Measurements from ENCODE around the gene TNNI3K. TPM values are rescaled to one million over a fixed set of nuclear protein-coding genes. Genes with fewer than 3 reads are reported as not detected.

Gene TNNI3K
- total RNA-seq, 1 experiment from 2014 or later, result 0.49 TPM

DNA sequence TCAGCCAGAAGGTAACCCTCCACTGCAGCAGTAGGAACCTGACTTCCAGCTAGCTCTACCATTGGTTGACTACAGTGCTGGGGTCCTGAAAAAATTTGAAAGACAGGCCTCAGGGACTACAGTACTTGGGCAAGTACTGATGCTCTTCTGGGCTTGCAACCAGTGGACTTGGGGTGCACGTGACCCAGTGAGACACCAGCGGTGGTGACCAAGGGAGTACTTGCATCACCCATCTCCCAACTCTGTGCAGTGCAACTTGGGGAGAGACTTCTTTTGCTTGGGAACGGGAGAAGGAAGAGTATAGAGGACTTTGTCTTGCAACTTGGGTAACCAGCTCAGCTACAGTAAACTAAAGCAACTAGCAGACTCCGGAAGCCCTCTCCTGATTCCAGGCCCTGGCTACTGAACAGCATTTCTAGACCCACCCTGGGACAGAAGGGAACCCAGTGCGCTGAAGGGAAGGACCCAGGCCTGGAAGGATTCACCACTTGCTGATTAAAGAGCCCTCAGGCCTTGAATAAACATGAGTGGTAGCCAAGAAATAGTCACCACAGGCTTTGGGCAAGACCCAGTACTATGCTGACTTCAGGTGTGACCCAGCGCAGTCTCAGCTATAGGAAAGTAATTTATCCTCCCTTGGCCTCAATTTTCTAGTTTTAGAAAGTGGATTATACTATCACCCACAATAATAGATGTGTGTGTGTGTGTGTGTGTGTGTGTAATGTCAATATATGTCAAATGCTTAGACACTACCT lies 45.6 kb downstream of the TNNI3K start:
- Histone ChIP-seq H3K9ac (ENCODE audit: low read length) (no peak overlapping the region), H3K36me3 (ENCODE audit: control insufficient read depth in 1 of 2, insufficient read depth in 2 of 2, low read length in 2 of 2) (no peaks in the 10 kb centered on the region), H3K27me3 (ENCODE audit: insufficient read depth, low read length) (no peaks in the 10 kb centered on the region), H3K4me2 (ENCODE audit: low read length) (no peak overlapping the region), H3K4me3 (replicated peaks in 1 of 2; ENCODE audit: low read depth in 1 of 2, low read length in 2 of 2) (no peak overlapping the region), H2AFZ (ENCODE audit: low read depth, low read length, poor library complexity, severe bottlenecking) (no peak overlapping the region), H3K27ac (ENCODE audit: low read depth, low read length) (no peak overlapping the region), H3K9me2 (ENCODE audit: insufficient read depth) (no peaks in the 10 kb centered on the region), H3K79me2 (ENCODE audit: insufficient read depth, low read length) (no peaks in the 10 kb centered on the region), H4K20me1 (ENCODE audit: insufficient read depth) (no peaks in the 10 kb centered on the region), H3K4me1 (ENCODE audit: control insufficient read depth in 1 of 2, insufficient read depth in 2 of 2, low read length in 2 of 2) (no peaks in the 10 kb centered on the region), H3K9me3 (ENCODE audit: control insufficient read depth in 1 of 2, insufficient read depth in 1 of 2, low read depth in 1 of 2, low read length in 2 of 2) (no peaks in the 10 kb centered on the region)
- DNase-seq (ENCODE audit: low read depth, low spot score) (no peak), ATAC-seq (no peak)
- CTCF ChIA-PET, result no interaction called here
- POLR2A ChIA-PET, result no interaction called here
- TF ChIP-seq SP1 (IDR thresholded peaks at IDR 0.05; ENCODE audit: low read depth), result no peak
- TF ChIP-seq, protein P1, sequence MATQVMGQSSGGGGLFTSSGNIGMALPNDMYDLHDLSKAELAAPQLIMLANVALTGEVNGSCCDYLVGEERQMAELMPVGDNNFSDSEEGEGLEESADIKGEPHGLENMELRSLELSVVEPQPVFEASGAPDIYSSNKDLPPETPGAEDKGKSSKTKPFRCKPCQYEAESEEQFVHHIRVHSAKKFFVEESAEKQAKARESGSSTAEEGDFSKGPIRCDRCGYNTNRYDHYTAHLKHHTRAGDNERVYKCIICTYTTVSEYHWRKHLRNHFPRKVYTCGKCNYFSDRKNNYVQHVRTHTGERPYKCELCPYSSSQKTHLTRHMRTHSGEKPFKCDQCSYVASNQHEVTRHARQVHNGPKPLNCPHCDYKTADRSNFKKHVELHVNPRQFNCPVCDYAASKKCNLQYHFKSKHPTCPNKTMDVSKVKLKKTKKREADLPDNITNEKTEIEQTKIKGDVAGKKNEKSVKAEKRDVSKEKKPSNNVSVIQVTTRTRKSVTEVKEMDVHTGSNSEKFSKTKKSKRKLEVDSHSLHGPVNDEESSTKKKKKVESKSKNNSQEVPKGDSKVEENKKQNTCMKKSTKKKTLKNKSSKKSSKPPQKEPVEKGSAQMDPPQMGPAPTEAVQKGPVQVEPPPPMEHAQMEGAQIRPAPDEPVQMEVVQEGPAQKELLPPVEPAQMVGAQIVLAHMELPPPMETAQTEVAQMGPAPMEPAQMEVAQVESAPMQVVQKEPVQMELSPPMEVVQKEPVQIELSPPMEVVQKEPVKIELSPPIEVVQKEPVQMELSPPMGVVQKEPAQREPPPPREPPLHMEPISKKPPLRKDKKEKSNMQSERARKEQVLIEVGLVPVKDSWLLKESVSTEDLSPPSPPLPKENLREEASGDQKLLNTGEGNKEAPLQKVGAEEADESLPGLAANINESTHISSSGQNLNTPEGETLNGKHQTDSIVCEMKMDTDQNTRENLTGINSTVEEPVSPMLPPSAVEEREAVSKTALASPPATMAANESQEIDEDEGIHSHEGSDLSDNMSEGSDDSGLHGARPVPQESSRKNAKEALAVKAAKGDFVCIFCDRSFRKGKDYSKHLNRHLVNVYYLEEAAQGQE (IDR thresholded peaks at IDR 0.05; ENCODE audit: low read depth), result no peak
- no peak for TF ChIP-seq FOSL1 (IDR thresholded peaks at IDR 0.05; ENCODE audit: low read depth)
- intact Hi-C loops (cut with micrococcal nuclease), result no loop called here
- no TSS peak for BruUV-seq (replicated peaks)
- RAD21 ChIA-PET (ENCODE audit: low non-redundant PET in 1 of 2, low total read pairs in 2 of 2, uncharacterized antibody in 2 of 2, unreplicated experiment in 2 of 2), result no interaction called here

DNA sequence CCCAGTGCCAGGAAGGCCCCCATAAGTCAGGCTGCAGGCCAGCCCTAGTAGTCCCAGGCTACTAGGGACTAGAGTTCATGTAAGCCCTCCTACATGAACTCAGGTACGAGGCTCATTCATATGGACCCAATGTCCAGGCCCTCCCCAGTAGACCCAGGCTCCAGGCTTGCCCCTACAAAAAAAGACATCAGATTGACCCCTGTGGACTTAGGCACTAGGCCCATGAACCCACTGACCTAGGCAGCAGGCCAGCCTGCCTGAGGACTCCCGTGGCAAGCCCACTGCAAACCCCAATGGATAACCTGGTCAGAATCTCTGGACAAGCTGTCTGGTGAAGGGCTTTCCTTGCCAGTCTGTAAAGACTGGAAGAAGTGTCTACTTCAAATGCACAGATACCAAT lies 51.2 kb downstream of the TNNI3K start:
- Histone ChIP-seq H3K27me3 (ENCODE audit: insufficient read depth, low read length) (no peaks in the 10 kb centered on the region), H3K4me3 (replicated peaks in 1 of 2; ENCODE audit: low read depth in 1 of 2, low read length in 2 of 2) (no peak overlapping the region), H3K4me2 (ENCODE audit: low read length) (no peak overlapping the region), H3K27ac (ENCODE audit: low read depth, low read length) (no peak overlapping the region), H3K79me2 (ENCODE audit: insufficient read depth, low read length) (no peaks in the 10 kb centered on the region), H3K4me1 (ENCODE audit: control insufficient read depth in 1 of 2, insufficient read depth in 2 of 2, low read length in 2 of 2) (no peaks in the 10 kb centered on the region), H4K20me1 (ENCODE audit: insufficient read depth) (no peaks in the 10 kb centered on the region), H3K9me3 (ENCODE audit: control insufficient read depth in 1 of 2, insufficient read depth in 1 of 2, low read depth in 1 of 2, low read length in 2 of 2) (no peaks in the 10 kb centered on the region), H2AFZ (ENCODE audit: low read depth, low read length, poor library complexity, severe bottlenecking) (no peak overlapping the region), H3K9me2 (ENCODE audit: insufficient read depth) (no peaks in the 10 kb centered on the region), H3K36me3 (ENCODE audit: control insufficient read depth in 1 of 2, insufficient read depth in 2 of 2, low read length in 2 of 2) (no peaks in the 10 kb centered on the region), H3K9ac (ENCODE audit: low read length) (no peak overlapping the region)
- ChIA-PET CTCF (no interaction called here), POLR2A (no interaction called here), RAD21 (ENCODE audit: low non-redundant PET in 1 of 2, low total read pairs in 2 of 2, uncharacterized antibody in 2 of 2, unreplicated experiment in 2 of 2) (no interaction called here)
- no TSS peak for BruUV-seq (replicated peaks)
- DNase-seq (ENCODE audit: low read depth, low spot score) (no peak), ATAC-seq (no peak)
- TF ChIP-seq YY1 (IDR thresholded peaks at IDR 0.05; ENCODE audit: extremely low read depth, insufficient replicate concordance, low read depth, low read length) (no peak), CTCF (IDR thresholded peaks at IDR 0.05 in 2 of 3, conservative IDR thresholded peaks at IDR 0.05 in 1 of 3; ENCODE audit: borderline replicate concordance in 1 of 3, insufficient read depth in 1 of 3, low read depth in 2 of 3, low read length in 2 of 3) (no peak), JUND (IDR thresholded peaks at IDR 0.05) (no peak), EGR1 (IDR thresholded peaks at IDR 0.05; ENCODE audit: low read depth) (no peak), RAD21 (IDR thresholded peaks at IDR 0.05; ENCODE audit: low read depth) (no peak), ELF1 (IDR thresholded peaks at IDR 0.05; ENCODE audit: borderline replicate concordance, low read depth) (no peak), CBX3 (IDR thresholded peaks at IDR 0.05; ENCODE audit: low read depth) (no peak)
- TF ChIP-seq, protein P1 (IDR thresholded peaks at IDR 0.05; ENCODE audit: low read depth), result no peak
- intact Hi-C loops (cut with micrococcal nuclease), result no loop called here
